ENCODE data around the gene GPD1.
A peak's percentile ranks its signal among the peaks of the same experiment; 100 is the strongest.

GPD1 gene

DNA sequence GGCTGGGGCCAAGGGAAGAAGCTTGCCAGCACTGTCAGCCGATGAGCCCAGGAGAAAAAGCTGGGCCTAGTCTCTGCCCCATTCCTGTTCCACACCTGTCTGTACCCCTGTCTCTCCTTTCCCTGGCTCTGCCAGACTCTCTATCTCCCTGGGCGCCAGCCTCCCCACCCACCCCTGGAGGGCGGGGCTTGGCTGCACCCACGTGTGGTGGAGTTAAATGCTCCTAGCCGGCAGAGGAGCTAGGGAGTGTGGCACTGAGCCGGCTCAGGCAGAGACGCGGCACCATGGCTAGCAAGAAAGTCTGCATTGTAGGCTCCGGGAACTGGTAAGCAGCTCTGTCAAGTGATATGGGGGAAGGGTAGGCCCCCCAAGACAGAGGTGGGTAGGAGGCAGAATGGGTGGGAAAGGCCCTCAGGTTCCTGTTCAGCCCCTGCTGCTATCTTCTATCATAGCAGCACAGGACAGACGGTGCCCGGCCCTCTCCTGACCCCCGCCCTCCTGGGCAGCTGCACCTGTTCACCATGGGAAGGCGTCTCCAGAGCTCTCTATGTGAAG is at the start of gene GPD1:
Gene GPD1 (plus strand): TSS at position 242 of the 555 bp plus-strand sequence. CDS start 43 bp downstream, at position 285.
- no peak for DNase-seq (ENCODE audit: low spot score)
- TF ChIP-seq, protein P1, sequence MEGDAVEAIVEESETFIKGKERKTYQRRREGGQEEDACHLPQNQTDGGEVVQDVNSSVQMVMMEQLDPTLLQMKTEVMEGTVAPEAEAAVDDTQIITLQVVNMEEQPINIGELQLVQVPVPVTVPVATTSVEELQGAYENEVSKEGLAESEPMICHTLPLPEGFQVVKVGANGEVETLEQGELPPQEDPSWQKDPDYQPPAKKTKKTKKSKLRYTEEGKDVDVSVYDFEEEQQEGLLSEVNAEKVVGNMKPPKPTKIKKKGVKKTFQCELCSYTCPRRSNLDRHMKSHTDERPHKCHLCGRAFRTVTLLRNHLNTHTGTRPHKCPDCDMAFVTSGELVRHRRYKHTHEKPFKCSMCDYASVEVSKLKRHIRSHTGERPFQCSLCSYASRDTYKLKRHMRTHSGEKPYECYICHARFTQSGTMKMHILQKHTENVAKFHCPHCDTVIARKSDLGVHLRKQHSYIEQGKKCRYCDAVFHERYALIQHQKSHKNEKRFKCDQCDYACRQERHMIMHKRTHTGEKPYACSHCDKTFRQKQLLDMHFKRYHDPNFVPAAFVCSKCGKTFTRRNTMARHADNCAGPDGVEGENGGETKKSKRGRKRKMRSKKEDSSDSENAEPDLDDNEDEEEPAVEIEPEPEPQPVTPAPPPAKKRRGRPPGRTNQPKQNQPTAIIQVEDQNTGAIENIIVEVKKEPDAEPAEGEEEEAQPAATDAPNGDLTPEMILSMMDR (IDR thresholded peaks at IDR 0.05; ENCODE audit: extremely low read depth, missing control alignments), result no peak

DNA sequence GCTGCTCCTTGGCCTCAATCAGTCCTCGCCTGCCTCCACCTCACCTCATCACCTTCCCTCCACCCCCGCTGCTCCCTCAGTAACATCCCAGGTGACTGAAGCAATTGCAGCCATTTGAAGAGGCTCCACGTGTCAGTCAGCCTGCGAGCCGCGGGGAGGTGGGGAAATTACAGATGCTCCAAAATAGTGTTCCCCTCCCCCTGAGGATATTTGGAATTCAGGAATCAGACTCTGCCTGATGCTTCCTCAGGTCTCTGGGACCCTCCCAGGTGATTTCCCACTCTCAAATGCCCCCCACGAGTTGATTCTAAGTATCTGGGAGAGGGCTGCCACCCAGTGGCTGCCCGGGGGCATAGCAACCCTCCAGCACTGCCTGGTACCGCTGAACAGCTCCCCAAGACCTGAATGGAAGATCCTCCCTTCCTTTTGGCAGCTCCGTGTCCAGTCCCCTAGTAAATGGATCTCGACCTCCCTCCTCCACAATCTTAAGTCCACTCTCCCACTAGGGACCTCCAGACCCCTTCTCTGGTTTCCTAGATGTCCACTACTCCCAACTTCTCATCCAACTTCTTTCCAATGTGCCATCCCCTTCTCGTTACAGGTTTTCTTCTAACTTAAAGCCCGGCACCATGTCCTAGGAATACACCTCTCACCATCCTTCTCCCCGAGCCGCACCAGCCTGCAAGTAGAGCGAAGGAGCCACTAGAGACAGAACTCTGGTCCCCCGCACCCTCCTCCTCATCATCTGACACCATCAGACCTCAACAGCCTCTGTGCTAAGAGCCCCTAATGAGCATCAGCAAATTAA is 47.8 kb upstream of the GPD1 start:
- peak; percentile 92 for DNase-seq (ENCODE audit: low spot score)
- TF ChIP-seq, protein P1 (IDR thresholded peaks at IDR 0.05; ENCODE audit: extremely low read depth, missing control alignments), result peak; percentile 85

DNA sequence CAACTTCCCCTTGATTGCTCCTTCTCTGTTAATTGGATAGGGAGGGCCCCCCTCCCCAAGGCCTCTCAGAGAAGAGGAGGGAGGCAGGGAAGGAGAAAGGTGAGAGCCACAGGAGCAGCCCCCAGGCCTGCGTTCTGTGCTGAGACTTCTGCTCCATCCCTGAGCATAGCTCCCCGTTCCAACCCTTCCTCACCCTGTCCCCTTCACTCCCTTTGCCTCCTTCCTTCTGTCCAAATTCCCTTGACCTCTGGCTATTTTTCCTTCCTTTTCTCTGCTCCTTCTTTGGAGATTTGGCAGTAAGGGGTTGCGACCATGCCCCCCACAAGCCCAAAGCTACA is 47.2 kb upstream of the GPD1 start:
- TF ChIP-seq, protein P1 (IDR thresholded peaks at IDR 0.05; ENCODE audit: extremely low read depth, missing control alignments), result no peak
- no peak for DNase-seq (ENCODE audit: low spot score)

DNA sequence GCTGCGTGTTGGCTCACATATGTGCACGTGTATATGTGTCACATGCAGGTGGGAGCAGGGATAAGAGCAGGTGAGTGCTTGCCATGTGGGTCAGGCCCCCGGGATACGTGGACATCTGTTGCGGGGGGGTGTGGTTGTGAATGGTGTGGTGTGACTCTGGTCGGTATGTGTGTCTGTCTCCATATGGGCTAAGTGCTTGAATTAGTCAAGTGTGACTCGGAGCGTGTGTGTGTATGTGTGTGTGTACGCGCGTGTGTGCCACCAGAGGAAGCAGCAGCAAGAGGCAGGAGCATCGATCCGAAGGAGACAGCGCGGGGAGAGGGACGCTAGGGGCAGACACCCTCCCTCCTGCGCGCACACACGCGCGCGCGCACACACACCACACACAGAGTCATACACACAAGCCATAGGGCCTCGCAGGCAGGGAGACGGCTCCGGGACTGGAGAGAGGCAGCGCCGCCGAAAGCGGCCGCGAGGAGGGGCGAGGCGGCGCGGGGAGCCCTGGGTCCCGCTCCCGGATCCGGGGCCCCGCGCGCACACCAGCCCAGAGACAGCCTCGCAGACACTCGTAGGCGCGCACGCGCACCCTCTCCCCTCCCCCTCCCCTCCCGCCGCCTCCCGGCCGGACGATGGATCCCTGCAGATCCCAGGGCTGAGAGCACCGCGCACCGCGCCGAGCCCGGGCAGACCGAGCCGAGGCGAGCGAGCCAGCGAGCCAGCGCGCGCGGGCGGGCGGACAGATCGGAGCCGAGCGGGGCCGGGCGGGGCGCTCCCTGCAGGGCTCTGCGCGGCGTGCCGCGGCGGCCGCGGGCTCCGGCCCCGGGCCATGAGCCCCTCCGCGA is 46.6 kb upstream of the GPD1 start, which contains the start of gene ASIC1:
Gene ASIC1 (plus strand): TSS at position 597 of the 842 bp plus-strand sequence. CDS start 1,171 bp downstream, outside the sequence.
- DNase-seq (ENCODE audit: low spot score), result peak; percentile 78
- TF ChIP-seq, protein P1 (IDR thresholded peaks at IDR 0.05; ENCODE audit: extremely low read depth, missing control alignments), result no peak

DNA sequence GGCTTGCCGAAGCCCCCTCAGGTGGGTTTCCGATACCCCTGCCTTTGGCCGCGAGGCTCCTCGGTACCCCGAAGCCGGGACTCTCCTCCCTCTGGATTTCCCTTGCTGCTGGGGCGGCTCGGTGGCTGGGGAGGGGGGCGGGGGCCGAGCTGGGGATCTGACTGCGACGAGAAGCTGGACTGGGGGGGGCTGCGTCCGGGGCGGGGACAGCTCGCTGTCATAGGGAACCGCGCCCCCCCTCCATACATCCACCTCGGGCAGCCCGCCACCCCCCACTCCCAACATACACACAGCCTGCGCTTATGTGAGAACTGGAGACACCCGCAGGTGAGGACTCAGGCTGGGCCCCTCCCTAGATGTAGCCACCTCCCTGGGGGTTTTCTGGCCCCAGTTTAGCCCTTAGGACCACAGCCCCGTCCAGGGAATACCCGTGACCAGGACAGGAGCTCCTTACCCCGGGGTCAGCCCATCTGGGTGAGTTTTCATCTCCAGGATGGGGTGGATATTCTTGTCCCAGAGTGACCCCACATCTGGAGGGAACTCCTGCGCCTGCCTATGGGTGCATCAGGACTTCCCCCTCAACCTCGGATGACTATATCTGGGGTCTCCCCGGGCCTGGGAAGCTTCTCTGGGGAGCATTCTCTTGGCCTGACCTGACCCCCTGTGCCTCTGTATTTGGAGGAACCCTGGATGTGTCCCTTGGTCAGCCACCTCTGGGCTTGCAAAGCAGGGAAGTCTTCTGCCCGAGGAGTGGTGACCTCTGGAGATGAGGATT is 45.7 kb upstream of the GPD1 start:
- no peak for DNase-seq (ENCODE audit: low spot score)
- TF ChIP-seq, protein P1 (IDR thresholded peaks at IDR 0.05; ENCODE audit: extremely low read depth, missing control alignments), result no peak

DNA sequence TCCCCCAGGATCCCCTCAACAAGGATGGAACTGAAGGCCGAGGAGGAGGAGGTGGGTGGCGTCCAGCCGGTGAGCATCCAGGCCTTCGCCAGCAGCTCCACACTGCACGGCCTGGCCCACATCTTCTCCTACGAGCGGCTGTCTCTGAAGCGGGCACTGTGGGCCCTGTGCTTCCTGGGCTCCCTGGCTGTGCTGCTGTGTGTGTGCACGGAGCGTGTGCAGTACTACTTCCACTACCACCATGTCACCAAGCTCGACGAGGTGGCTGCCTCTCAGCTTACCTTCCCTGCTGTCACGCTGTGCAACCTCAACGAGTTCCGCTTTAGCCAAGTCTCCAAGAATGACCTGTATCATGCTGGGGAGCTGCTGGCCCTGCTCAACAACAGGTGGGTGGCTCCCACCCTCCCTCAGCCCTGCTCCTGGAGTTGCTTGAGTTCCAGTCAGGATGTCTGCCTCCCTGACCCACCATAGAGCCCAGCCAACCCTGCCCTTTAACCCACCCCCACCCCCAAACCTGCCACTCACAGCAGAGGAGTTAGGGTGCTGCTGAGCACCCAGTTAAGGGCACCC is 45.0 kb upstream of the GPD1 start:
- TF ChIP-seq, protein P1 (IDR thresholded peaks at IDR 0.05; ENCODE audit: extremely low read depth, missing control alignments), result no peak
- DNase-seq (ENCODE audit: low spot score), result no peak

All from GM20000 (cell line).